GM20000 (cell line): Measurements from ENCODE around the gene ZFP3.
"Not testable (repeated sequence)": the region's sequence is repeated elsewhere in the genome, so short reads cannot be mapped to it uniquely, and the experiment has no call there.

Experiments
- DNase-seq: peaks from one replicate; pipeline ENCODE4 v3.0.0; 2012; ENCODE audit warnings: low spot score
- TF ChIP-seq, protein P1 (sequence below): IDR thresholded peaks from 2 replicates; pipeline ENCODE4 v1.5.1; 2012; ENCODE audit warnings: mild to moderate bottlenecking, control low read depth; ENCODE audit errors: extremely low read depth, missing control alignments

ZFP3 gene

DNA sequence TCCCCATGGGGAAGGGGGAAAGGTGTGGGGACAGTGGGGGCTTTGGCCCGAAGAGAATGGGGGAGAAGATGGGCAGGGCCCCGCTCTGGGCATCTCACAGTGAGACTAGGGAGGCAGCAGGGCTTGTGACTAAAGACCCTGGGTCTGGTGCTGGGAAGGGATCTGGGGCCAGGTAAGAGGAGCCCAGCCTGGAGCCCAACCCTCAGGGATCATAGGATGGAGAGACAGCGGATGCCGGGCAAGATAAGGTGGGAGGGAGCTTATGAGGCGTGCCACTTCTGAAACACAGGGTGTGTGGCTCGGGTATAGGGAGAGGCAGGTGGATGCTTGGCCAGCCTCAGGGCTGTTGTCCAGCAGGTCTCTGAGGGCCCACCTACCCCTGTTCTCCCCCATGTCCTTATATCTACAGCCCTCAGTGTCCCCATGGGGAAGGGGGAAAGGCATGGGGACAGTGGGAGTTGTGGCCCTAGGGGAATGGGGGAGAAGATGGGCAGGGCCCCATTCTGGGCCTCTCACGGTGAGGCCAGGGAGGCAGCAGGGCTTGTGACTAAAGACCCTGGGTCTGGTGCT is 53.0 kb downstream of the ZFP3 start:
- no peak for DNase-seq
- TF ChIP-seq, protein P1, sequence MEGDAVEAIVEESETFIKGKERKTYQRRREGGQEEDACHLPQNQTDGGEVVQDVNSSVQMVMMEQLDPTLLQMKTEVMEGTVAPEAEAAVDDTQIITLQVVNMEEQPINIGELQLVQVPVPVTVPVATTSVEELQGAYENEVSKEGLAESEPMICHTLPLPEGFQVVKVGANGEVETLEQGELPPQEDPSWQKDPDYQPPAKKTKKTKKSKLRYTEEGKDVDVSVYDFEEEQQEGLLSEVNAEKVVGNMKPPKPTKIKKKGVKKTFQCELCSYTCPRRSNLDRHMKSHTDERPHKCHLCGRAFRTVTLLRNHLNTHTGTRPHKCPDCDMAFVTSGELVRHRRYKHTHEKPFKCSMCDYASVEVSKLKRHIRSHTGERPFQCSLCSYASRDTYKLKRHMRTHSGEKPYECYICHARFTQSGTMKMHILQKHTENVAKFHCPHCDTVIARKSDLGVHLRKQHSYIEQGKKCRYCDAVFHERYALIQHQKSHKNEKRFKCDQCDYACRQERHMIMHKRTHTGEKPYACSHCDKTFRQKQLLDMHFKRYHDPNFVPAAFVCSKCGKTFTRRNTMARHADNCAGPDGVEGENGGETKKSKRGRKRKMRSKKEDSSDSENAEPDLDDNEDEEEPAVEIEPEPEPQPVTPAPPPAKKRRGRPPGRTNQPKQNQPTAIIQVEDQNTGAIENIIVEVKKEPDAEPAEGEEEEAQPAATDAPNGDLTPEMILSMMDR = no peak

DNA sequence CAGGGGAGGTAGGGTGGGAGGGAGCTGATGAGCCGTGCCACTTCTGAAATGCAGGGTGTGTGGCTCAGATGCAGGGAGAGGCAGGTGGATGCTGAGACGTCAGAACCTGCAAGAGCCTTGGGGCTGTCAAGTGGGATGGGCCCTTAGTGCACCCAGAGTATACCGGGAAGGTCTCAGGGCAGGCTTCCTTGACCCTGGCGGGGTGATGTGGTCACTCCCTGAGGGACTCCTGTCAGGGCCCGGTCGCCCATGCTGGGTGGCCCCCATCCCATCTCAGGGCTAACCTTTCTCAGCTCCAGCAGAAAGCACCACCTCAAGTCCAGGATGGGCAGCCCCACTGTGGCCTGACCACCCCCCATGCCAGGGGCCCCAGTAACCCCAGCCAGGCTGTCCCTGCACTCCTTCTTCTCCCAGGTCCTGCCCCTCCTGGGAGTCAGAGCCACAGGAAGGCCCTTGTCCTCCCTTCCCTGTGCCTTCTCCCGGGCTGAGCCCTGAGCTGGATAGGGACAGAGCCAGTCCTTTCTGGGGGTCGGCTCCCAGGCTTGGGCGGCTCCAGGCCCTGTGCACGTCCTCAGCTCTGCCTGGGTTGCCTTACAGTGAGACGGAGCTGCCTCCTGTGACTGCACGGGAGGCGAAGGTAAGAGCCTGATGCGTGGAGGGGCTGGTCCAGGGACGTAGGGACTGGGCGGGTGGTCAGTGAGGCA is 53.7 kb downstream of the ZFP3 start:
- not testable (repeated sequence) for DNase-seq

DNA sequence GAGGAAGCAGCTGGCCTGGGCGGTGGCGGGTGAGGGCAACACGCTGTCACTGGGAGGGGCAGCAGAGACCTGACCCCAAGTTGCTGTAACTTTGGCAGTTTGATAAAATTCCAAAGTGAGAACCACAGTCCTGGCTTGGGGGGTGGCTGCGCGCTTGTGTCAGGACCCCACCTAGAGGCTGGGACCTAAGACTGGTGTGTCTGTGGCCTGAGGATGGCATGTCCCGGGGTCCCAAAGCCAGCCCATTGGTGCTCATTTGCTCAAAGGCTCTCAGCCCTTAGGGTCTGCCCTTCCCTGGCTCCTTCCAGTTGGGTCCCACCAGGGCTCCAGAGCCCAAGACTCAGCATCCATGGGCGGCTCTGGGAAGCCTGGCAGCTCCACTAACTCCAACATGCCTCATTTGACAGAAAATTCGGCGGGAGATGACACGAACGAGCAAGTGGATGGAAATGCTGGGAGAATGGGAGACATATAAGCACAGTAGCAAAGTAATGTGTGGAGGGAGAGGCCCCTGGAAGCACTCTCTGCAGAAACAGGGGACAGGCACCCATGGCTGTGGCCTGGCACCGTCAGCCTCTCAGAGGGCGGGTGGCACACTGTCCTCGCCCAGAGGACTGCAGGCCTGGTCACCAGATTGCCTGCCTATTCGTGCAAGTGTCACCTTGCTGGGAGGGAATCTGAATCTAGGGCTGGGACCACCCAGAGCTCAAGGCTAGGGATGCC is 54.4 kb downstream of the ZFP3 start:
- DNase-seq = not testable (repeated sequence)

DNA sequence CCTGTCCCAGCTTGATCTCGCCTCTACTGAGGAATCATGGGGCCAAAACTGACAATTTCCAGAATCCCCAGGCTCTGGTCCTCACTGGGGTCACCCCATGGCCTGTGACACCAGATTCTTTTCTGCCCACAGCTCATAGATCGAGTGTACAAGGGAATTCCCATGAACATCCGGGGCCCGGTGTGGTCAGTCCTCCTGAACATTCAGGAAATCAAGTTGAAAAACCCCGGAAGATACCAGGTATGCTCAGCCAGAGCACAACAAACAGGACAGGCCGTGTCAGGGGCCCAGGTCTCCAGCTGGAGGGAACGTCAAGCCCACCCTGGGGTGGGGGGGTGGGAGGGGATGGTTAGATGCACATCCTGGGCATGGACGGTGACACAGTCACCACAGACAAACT is 55.0 kb downstream of the ZFP3 start:
- no peak for DNase-seq
- TF ChIP-seq, protein P1 = no peak

DNA sequence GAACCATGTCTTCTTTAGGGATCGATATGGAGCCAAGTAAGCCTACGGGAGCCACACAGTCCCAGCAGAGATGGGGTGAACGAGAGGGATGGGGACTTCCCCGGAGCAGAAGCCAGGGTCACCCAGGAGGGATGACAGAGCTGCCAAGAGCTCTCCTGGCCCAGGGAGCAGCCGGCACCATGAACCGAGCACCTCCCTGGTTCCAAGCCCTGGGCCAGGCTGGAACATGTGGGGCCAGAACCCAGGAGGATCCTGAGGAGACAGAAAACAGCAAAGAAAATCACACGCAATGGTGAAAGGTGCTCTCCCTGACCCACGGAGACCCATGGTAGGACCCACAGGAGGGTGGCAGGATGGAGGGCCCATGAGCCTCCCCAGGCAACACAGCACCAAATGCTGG is 55.7 kb downstream of the ZFP3 start:
- DNase-seq = not testable (repeated sequence)

DNA sequence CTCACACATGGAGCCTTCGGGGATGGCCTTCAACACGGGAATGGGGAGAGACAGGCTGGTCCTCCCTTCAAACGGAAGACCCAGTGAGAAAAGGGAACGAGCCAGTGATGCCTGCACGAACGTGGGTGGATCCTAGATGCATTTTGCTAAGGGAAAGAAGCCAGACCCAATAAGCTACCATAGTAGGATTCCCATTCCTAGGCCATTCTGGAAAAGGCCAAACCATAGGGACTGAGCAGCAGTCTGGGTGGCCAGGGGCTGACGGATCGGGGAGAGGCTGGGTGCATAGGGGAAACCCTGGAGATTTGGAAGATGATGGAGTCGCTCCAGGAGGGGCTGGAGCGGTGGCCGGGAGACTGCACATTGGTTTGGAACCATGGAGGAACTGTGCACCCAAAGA is 56.3 kb downstream of the ZFP3 start:
- DNase-seq = not testable (repeated sequence)

DNA sequence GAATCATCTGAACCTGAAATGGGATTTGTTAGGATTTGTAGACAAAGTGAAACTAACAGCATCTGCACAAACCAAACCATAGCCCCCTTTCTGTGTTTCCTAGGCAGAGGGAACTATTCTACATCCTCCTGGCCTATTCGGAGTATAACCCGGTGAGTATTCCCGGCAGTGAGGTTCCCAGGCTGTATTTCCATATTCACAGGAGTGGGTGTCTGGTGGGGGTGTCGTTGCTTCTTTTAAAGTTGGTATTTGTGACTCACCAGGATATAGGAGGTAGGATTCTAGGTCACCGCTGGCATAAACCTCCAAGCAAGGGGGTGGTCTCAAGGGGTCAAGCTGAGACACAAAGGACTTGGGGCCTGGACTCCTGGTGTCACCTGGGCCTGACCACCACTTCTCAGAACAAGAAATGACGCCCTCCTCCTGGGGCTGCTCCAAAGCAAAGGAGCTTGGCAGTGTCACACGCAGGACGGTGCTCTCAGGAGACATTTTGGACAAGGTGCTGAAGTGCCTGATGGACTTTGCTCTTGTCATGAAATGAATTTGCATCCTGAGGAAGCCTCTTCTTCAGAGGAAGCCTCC is 57.0 kb downstream of the ZFP3 start:
- DNase-seq = not testable (repeated sequence)

DNA sequence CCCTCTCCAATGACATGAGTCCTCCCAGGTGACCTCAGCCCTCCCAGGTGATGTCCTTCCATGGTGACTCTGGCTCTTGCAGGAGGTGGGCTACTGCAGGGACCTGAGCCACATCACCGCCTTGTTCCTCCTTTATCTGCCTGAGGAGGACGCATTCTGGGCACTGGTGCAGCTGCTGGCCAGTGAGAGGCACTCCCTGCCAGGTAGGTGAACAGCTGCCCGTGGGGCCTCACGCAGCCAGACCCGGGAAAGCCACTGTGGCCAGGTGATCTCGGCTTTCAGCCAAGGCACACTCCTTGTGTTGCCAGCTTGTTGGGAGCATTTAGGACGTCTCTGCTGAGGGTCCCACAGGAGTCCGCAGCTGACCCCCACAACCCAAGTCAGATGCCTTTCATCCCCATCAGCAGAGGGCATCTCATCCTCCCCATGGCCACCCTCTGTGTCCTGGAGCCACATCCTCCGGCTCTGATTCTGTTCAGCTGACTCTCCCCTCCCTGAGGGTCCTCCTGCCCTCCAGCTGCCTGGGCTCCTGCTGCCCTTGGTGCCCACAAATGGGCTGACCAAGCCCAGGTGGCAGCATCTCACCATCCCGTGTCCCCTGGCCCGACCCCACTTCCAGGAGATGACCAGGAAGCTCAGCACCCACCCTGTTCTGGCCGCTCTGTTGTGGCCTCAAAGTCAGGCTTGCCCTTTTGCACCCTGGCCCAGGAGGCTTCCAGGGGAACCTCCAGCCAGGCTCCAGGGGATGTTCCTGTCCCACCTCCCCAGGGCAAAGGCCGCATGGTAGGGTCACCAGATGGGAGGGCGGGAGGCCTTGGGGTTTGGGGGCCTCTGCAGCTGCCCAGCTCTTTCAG is 57.7 kb downstream of the ZFP3 start:
- TF ChIP-seq, protein P1 = no peak
- no peak for DNase-seq

DNA sequence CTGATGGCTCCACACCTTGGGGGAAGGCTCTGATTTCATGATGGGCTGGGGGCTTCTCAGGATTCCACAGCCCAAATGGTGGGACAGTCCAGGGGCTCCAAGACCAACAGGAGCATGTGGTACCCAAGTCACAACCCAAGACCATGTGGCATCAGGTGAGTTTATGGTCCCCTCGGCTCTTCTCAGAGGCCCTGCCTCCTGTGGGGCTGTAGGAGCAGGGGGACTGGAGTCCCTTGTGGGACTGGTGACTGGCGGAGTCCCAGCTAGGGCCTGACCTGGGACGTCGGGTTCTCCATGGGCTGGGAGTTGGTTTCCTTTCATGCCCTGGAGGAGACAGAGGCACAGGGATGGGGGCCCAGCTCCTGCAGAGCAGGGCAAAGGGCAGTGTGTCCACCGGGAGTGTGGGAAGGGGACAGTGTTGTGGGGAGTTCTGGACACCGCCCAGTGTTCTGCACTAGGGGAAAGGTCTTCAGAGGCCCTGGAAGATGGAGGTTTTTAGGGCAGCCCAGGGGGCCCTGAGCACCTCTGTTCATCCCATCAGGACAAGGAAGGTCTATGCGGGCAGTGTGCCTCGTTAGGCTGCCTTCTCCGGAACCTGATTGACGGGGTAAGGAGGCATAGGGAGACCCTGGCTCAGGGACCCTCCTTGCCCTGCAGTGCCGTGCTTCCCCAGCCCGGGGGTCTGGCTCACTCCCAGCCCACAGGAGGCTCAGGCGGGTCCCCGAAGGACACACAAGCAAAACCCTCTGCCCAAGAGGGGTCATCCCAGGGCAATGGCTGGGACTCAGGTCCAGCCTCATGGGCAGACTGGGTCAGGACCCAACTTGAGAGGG is 58.5 kb downstream of the ZFP3 start:
- DNase-seq = not testable (repeated sequence)

DNA sequence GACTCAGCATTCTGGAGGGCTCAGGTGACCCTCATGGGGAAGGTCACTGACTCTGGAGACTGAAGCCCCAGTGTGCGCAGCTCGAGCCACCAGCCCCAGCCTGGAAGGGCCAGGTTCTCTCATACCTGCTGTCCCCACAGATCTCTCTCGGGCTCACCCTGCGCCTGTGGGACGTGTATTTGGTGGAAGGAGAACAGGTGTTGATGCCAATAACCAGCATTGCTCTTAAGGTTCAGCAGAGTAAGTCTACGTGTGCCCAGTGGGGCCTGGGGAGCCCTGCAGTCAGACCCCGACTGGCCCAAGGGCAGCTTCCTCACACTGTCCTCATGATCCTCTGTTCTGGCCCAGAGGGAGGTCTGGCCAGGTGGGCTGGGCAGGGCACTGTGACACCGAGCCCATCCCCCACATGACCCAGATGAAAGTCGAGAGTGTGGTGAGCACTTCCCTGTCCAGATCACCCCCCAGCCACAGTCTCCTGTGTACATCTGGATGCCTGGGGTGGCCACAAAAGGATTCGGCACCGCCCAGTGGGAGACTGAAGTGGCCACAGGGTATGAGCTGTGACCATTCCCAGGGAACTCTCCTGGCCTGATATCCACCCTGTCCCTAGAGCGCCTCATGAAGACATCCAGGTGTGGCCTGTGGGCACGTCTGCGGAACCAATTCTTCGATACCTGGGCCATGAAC is 59.4 kb downstream of the ZFP3 start:
- DNase-seq = not testable (repeated sequence)

DNA sequence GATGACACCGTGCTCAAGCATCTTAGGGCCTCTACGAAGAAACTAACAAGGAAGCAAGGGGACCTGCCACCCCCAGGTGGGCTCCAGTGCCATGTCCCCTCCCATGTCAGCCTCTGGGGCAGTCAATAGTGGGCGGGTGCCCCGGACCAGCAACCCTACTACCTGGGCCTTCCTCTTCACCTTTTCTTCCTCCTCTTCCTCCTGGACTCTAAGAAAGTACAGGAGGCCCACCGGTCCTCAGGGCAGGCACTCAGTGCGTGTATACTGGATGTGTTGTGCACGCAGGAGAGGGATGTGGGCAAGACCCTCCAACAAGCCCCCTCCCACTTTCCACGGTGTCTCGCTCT is 59.9 kb downstream of the ZFP3 start:
- DNase-seq = not testable (repeated sequence)
